ENCODE measurements around the gene CLIC3. TPM values are rescaled to one million over a fixed set of nuclear protein-coding genes. Genes with fewer than 3 reads are reported as not detected.

CLIC3 gene
- total RNA-seq, 4 donors from 2014 or later = 2.5 to 3.8 TPM; not detected in 2

- in situ Hi-C loops (cut with MboI; ENCODE audit: low pct_ligation_motif_present in 1 of 4, low pct_unique_long_range_greater_than_20kb in 1 of 4, low sequenced_read_pairs in 3 of 4) (no loop called here), intact Hi-C loops (cut with DNase I; ENCODE audit: low total_unique reads) (no loop called here)
- Histone ChIP-seq H3K4me3 (no peak overlapping the region), H3K4me1 (peaks cover 0 to 19% (median 8%) of the 10 kb centered on the region in 4 donors), H3K36me3 (no peaks in the 10 kb centered on the region), H3K9me3 (no peaks in the 10 kb centered on the region), H3K27ac (peak overlapping the region in 1 of 4 donors; percentile 9), H3K27me3 (peaks cover 5% of the 10 kb centered on the region)
- DNase-seq = no peak
- WGBS, 2 donors (ENCODE audit: low coverage in 1 of 2) = 52% methylated on average over 14 of the region's 14 CpGs; no CpG with 5 or more reads in 1 of the 2 donors
- TF ChIP-seq POLR2AphosphoS5 (IDR thresholded peaks at IDR 0.05) (no peak), EP300 (IDR thresholded peaks at IDR 0.05; ENCODE audit: low read depth) (no peak)
- TF ChIP-seq, protein P1, sequence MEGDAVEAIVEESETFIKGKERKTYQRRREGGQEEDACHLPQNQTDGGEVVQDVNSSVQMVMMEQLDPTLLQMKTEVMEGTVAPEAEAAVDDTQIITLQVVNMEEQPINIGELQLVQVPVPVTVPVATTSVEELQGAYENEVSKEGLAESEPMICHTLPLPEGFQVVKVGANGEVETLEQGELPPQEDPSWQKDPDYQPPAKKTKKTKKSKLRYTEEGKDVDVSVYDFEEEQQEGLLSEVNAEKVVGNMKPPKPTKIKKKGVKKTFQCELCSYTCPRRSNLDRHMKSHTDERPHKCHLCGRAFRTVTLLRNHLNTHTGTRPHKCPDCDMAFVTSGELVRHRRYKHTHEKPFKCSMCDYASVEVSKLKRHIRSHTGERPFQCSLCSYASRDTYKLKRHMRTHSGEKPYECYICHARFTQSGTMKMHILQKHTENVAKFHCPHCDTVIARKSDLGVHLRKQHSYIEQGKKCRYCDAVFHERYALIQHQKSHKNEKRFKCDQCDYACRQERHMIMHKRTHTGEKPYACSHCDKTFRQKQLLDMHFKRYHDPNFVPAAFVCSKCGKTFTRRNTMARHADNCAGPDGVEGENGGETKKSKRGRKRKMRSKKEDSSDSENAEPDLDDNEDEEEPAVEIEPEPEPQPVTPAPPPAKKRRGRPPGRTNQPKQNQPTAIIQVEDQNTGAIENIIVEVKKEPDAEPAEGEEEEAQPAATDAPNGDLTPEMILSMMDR (IDR thresholded peaks at IDR 0.05) = peak in 1 of 5 experiments; percentile 4
Measured at GRCh38 chr9:136975644-136976043, 20.7 kb downstream of the CLIC3 start.

DNA sequence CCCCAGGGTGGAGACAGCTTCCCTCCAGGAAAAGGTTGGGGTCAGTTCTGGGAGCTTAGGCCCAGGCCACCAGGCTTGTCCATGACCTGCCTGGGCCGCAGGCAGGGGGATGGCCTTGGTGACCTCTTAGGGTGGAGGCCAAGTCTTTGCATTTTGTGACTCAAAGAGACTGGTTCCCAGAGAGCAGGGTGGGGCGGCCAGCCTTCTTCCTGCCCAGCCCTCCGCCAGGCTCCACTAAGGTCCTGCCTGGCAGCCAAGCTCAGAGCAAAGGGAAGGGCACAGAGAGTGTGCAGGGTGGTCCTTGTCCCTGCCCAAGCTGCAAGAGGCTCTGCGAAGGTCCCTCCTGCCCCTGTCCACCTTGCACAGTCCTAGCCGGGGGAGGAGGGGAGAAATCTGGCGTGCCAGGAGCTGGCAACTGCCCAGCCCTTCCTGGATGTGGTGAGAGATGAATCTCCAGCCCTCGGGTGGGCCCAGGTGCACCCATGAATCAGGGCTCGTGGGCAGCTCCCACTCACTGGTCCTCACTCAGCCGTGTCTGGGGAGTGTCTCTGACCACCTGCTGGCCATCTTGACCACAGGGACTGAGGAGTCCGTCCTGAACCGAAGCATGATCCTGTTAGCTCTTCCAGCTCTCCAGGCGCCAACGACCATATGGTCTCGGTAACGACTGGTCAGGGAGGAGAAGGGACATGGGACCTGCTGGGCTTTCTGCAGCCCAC is 21.4 kb downstream of the CLIC3 start:
- intact Hi-C loops (cut with DNase I; ENCODE audit: low total_unique reads) = no loop called here
- TF ChIP-seq EP300 (IDR thresholded peaks at IDR 0.05; ENCODE audit: low read depth) (no peak), POLR2AphosphoS5 (IDR thresholded peaks at IDR 0.05) (no peak), POLR2A (IDR thresholded peaks at IDR 0.05) (no peak)
- TF ChIP-seq, protein P1 (IDR thresholded peaks at IDR 0.05) = no peak
- 46% methylated on average over 13 of the region's 15 CpGs; no CpG with 5 or more reads in 1 of the 2 donors for WGBS, 2 donors (ENCODE audit: low coverage in 1 of 2)
- DNase-seq = no peak
- H3K9me3 ChIP-seq = no peaks in the 10 kb centered on the region
- H3K4me3 ChIP-seq = no peak overlapping the region
- in situ Hi-C loops (cut with MboI; ENCODE audit: low pct_ligation_motif_present in 1 of 4, low pct_unique_long_range_greater_than_20kb in 1 of 4, low sequenced_read_pairs in 3 of 4) = no loop called here
- no peaks in the 10 kb centered on the region for H3K36me3 ChIP-seq
- H3K27me3 ChIP-seq = peaks cover 5% of the 10 kb centered on the region
- peak overlapping the region in 1 of 4 donors; percentile 9 for H3K27ac ChIP-seq
- H3K4me1 ChIP-seq = peaks cover 0 to 19% (median 8%) of the 10 kb centered on the region in 4 donors

- Histone ChIP-seq H3K9me3 (no peaks in the 10 kb centered on the region), H3K4me1 (peaks cover 0 to 19% (median 8%) of the 10 kb centered on the region in 4 donors), H3K27me3 (peaks cover 5% of the 10 kb centered on the region), H3K27ac (no peak overlapping the region), H3K36me3 (no peaks in the 10 kb centered on the region), H3K4me3 (no peak overlapping the region)
- no peak for DNase-seq
- 75 to 85% methylated on average over 7 to 25 of the region's 29 CpGs for WGBS, 2 donors (ENCODE audit: low coverage in 1 of 2)
- TF ChIP-seq EP300 (IDR thresholded peaks at IDR 0.05; ENCODE audit: low read depth) = no peak
- TF ChIP-seq, protein P1 (IDR thresholded peaks at IDR 0.05) = no peak
- in situ Hi-C loops (cut with MboI; ENCODE audit: low pct_ligation_motif_present in 1 of 4, low pct_unique_long_range_greater_than_20kb in 1 of 4, low sequenced_read_pairs in 3 of 4) = no loop called here
- intact Hi-C loops (cut with DNase I; ENCODE audit: low total_unique reads) = no loop called here
Measured at GRCh38 chr9:136973618-136974617, 22.4 kb downstream of the CLIC3 start.

- intact Hi-C loops (cut with DNase I; ENCODE audit: low total_unique reads) = no loop called here
Measured at GRCh38 chr9:136972743-136973142, 23.6 kb downstream of the CLIC3 start.

More at GRCh38 chr9:136972743-136973142, 23.6 kb downstream of the CLIC3 start:
- DNase-seq = no peak
- Histone ChIP-seq H3K27me3 (peaks cover 2% of the 10 kb centered on the region), H3K9me3 (no peaks in the 10 kb centered on the region), H3K27ac (no peak overlapping the region), H3K36me3 (no peaks in the 10 kb centered on the region), H3K4me1 (peaks cover 0 to 13% (median 2%) of the 10 kb centered on the region in 4 donors), H3K4me3 (no peak overlapping the region)
- no peak for TF ChIP-seq POLR2AphosphoS5 (IDR thresholded peaks at IDR 0.05)
- TF ChIP-seq, protein P1 (IDR thresholded peaks at IDR 0.05) = no peak
- in situ Hi-C loops (cut with MboI; ENCODE audit: low pct_ligation_motif_present in 1 of 4, low pct_unique_long_range_greater_than_20kb in 1 of 4, low sequenced_read_pairs in 3 of 4) = no loop called here
- WGBS, 2 donors (ENCODE audit: low coverage in 1 of 2) = 63% methylated on average over 13 of the region's 13 CpGs; no CpG with 5 or more reads in 1 of the 2 donors
